ENCODE data around the gene LRP4. TPM values are rescaled to one million over a fixed set of nuclear protein-coding genes. Genes with fewer than 3 reads are reported as not detected.

LRP4 gene
- total and polyA plus RNA-seq, 2 of the 8 experiments (the other 6 are each of a cell fraction or from before 2014, with no cell fraction given): 5.4 to 22.1 TPM

GRCh38 chr11:46912526-46913150 lies 5.7 kb downstream of the LRP4 start (continued):
- TF ChIP-seq CHD7 (IDR thresholded peaks at IDR 0.05; ENCODE audit: insufficient replicate concordance, low read length) (no peak), HDAC6 (IDR thresholded peaks at IDR 0.05; ENCODE audit: low read depth, low read length) (no peak), NRF1 (IDR thresholded peaks at IDR 0.05; ENCODE audit: low read depth, low read length) (no peak), CHD1 (IDR thresholded peaks at IDR 0.05; ENCODE audit: low read depth, low read length) (no peak), ZNF274 (IDR thresholded peaks at IDR 0.05; ENCODE audit: borderline replicate concordance, extremely low read depth, low read length) (no peak), KDM5A (IDR thresholded peaks at IDR 0.05; ENCODE audit: low read length) (no peak), MAFK (IDR thresholded peaks at IDR 0.05; ENCODE audit: low read depth, low read length) (no peak), RBBP5 (IDR thresholded peaks at IDR 0.05; ENCODE audit: borderline replicate concordance, low read depth, low read length) (peak; percentile 70), GTF2F1 (IDR thresholded peaks at IDR 0.05; ENCODE audit: borderline replicate concordance, low read depth, low read length) (no peak), BACH1 (IDR thresholded peaks at IDR 0.05; ENCODE audit: low read length) (no peak), NANOG (IDR thresholded peaks at IDR 0.05; ENCODE audit: insufficient read depth, low read depth, low read length, poor library complexity, severe bottlenecking) (no peak), CEBPB (IDR thresholded peaks at IDR 0.05; ENCODE audit: low read depth, low read length) (no peak)
